CD14-positive monocyte (primary cell): ENCODE data around the gene CCDC178. TPM values are rescaled to one million over a fixed set of nuclear protein-coding genes. Genes with fewer than 3 reads are reported as not detected.

Experiments used
- DNase-seq, 3 donors: peaks; one replicate each; pipeline ENCODE4 v3.0.0-alpha.2; 2011 to 2022
- H2AFZ ChIP-seq: 2 replicates; pipeline ENCODE4 v1.6.0; 2012; ENCODE audit warnings: mild to moderate bottlenecking, low read depth, low read length, inconsistent platforms; ENCODE audit not compliant: insufficient read depth, poor library complexity, severe bottlenecking
- H3K27ac ChIP-seq, 2 donors: 1 replicate in 1 of 2; 2 replicates in 1 of 2; pipeline ENCODE4 v1.5.1; 2012 to 2013; ENCODE audit warnings: low read length in 2 of 2, control low read depth in 1 of 2, inconsistent platforms in 1 of 2, low read depth in 1 of 2, mild to moderate bottlenecking in 1 of 2
- H3K27me3 ChIP-seq, 2 donors: one replicate each; pipeline versions ENCODE4 v1.6.0 to v1.6.1; 2011 to 2013; ENCODE audit warnings: low read length in 2 of 2; ENCODE audit not compliant: control insufficient read depth in 2 of 2, insufficient read depth in 2 of 2
- H3K36me3 ChIP-seq, 2 donors: replicated peaks in 1 of 2; 1 replicate in 1 of 2; 2 replicates in 1 of 2; pipeline versions ENCODE4 v1.5.1 to v1.6.1; 2012 to 2013; ENCODE audit warnings: low read length in 2 of 2, control low read depth in 1 of 2, inconsistent platforms in 1 of 2, mild to moderate bottlenecking in 1 of 2; ENCODE audit not compliant: insufficient read depth in 2 of 2, control insufficient read depth in 1 of 2
- H3K4me1 ChIP-seq, 2 donors: 1 replicate in 1 of 2; 2 replicates in 1 of 2; pipeline versions ENCODE4 v1.5.1 to v1.6.1; 2012 to 2013; ENCODE audit warnings: low read length in 2 of 2, control low read depth in 1 of 2, inconsistent platforms in 1 of 2, mild to moderate bottlenecking in 1 of 2, moderate library complexity in 1 of 2; ENCODE audit not compliant: insufficient read depth in 2 of 2, control insufficient read depth in 1 of 2
- H3K4me2 ChIP-seq: replicated peaks from 2 replicates; pipeline ENCODE3; 2012; ENCODE audit warnings: low read length, moderate library complexity, mild to moderate bottlenecking; ENCODE audit not compliant: poor library complexity, severe bottlenecking; ENCODE audit errors: extremely low read depth
- H3K4me3 ChIP-seq, 3 experiments: fragments of 200-600 bp in 1 of 3; sonication (generic) in 1 of 3; replicated peaks in 1 of 3; 1 replicate in 2 of 3; 2 replicates in 1 of 3; pipeline ENCODE4 v1.5.1; 2011 to 2013; ENCODE audit warnings: low read length in 3 of 3, mild to moderate bottlenecking in 3 of 3, control low read depth in 2 of 3, low read depth in 2 of 3, inconsistent platforms in 1 of 3, moderate library complexity in 1 of 3
- H3K79me2 ChIP-seq: 2 replicates; pipeline ENCODE4 v1.6.0; 2012; ENCODE audit warnings: mild to moderate bottlenecking, control low read depth, inconsistent platforms, low read length, moderate library complexity; ENCODE audit not compliant: insufficient read depth
- H3K9ac ChIP-seq: 2 replicates; pipeline ENCODE4 v1.6.0; 2017; ENCODE audit warnings: low read length, mild to moderate bottlenecking; ENCODE audit not compliant: insufficient read depth, poor library complexity, severe bottlenecking
- H3K9me3 ChIP-seq, 2 donors: replicated peaks in 1 of 2; 1 replicate in 1 of 2; 2 replicates in 1 of 2; pipeline versions ENCODE4 v1.5.1 to v1.6.1; 2012 to 2013; ENCODE audit warnings: low read length in 2 of 2, control low read depth in 1 of 2; ENCODE audit not compliant: control insufficient read depth in 1 of 2, insufficient read depth in 1 of 2
- H4K20me1 ChIP-seq: 2 replicates; pipeline ENCODE4 v1.6.0; 2012; ENCODE audit warnings: mild to moderate bottlenecking, low read length, control low read depth, moderate library complexity; ENCODE audit not compliant: insufficient read depth
- H3K27ac Mint-ChIP-seq, 7 donors: one replicate each; pipeline ENCODE4 v1.8.0; 2020; ENCODE audit warnings: mild to moderate bottlenecking in 7 of 7, mixed read lengths in 7 of 7, moderate library complexity in 6 of 7, inconsistent platforms in 2 of 7
- H3K27me3 Mint-ChIP-seq, 3 donors: one replicate each; pipeline ENCODE4 v1.8.0; 2021 to 2022; ENCODE audit warnings: low read depth in 3 of 3, mild to moderate bottlenecking in 3 of 3, mixed read lengths in 3 of 3, moderate library complexity in 3 of 3, inconsistent platforms in 1 of 3
- H3K36me3 Mint-ChIP-seq, 2 donors: one replicate each; pipeline ENCODE4 v1.8.0; 2020; ENCODE audit warnings: mixed read lengths in 2 of 2, inconsistent platforms in 1 of 2, mild to moderate bottlenecking in 1 of 2
- H3K4me1 Mint-ChIP-seq: one replicate; pipeline ENCODE4 v1.8.0; 2020; ENCODE audit warnings: mild to moderate bottlenecking, mixed read lengths
- H3K4me3 Mint-ChIP-seq, 2 donors: one replicate each; pipeline ENCODE4 v1.8.0; 2020; ENCODE audit warnings: mild to moderate bottlenecking in 2 of 2, mixed read lengths in 2 of 2, moderate library complexity in 1 of 2
- H3K9me3 Mint-ChIP-seq, 7 donors: one replicate each; pipeline ENCODE4 v1.8.0; 2020 to 2022; ENCODE audit warnings: mixed read lengths in 7 of 7, mild to moderate bottlenecking in 6 of 7, moderate library complexity in 6 of 7, inconsistent platforms in 2 of 7
- WGBS: methylation state at CpG from one replicate; pipeline ENCODE4 v1.1.5; 2013; ENCODE audit warnings: missing lambda C conversion rate; ENCODE audit not compliant: insufficient coverage; 5-methylcytosine and 5-hydroxymethylcytosine counted together
- intact Hi-C, 2 donors: fragments of 100-400 bp; cut with micrococcal nuclease; formaldehyde crosslinking; loops; one replicate each; pipeline versions ENCODE4 v1.15.0 to v1.15.1; 2023
- polyA plus RNA-seq, 3 donors: library from polyadenylated mRNA; depleted of rRNA in 1 of 3; unstranded in 2 of 3; stranded (reverse) in 1 of 3; fragments of 300-500 nt in 2 of 3; fragments of >200 nt in 1 of 3; fragmentation: Illumina TruSeq in 2 of 3; gene quantifications; 1 replicate in 2 of 3; 2 replicates in 1 of 3; pipeline ENCODE4 v1.2.3, GENCODE V29; 2012 to 2021
- TF ChIP-seq, protein P1 (sequence below): fragments of 200-600 bp; IDR thresholded peaks from one replicate; pipeline ENCODE4 v1.8.0; 2022; ENCODE audit warnings: antibody characterized with exemption, mild to moderate bottlenecking

The CCDC178 gene
- polyA plus RNA-seq, 3 donors = not detected

- Mint-ChIP-seq H3K36me3 (no peaks in the 10 kb centered on the region), H3K9me3 (peaks cover 0 to 2% (median 1%) of the 10 kb centered on the region in 7 donors), H3K27me3 (no peaks in the 10 kb centered on the region), H3K27ac (no peak overlapping the region), H3K4me3 (no peak overlapping the region), H3K4me1 (no peaks in the 10 kb centered on the region)
- H3K79me2 ChIP-seq = no peaks in the 10 kb centered on the region
- H3K4me2 ChIP-seq = no peak overlapping the region
- H3K27me3 ChIP-seq = no peaks in the 10 kb centered on the region
- WGBS = no CpG with 5 or more reads among the region's 2 CpGs
- H3K9me3 ChIP-seq = no peaks in the 10 kb centered on the region
- no peak overlapping the region for H2AFZ ChIP-seq
- H3K9ac ChIP-seq = no peak overlapping the region
- TF ChIP-seq, protein P1, sequence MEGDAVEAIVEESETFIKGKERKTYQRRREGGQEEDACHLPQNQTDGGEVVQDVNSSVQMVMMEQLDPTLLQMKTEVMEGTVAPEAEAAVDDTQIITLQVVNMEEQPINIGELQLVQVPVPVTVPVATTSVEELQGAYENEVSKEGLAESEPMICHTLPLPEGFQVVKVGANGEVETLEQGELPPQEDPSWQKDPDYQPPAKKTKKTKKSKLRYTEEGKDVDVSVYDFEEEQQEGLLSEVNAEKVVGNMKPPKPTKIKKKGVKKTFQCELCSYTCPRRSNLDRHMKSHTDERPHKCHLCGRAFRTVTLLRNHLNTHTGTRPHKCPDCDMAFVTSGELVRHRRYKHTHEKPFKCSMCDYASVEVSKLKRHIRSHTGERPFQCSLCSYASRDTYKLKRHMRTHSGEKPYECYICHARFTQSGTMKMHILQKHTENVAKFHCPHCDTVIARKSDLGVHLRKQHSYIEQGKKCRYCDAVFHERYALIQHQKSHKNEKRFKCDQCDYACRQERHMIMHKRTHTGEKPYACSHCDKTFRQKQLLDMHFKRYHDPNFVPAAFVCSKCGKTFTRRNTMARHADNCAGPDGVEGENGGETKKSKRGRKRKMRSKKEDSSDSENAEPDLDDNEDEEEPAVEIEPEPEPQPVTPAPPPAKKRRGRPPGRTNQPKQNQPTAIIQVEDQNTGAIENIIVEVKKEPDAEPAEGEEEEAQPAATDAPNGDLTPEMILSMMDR = no peak
- H3K4me1 ChIP-seq = no peaks in the 10 kb centered on the region
- no peak overlapping the region for H3K4me3 ChIP-seq
- no peak overlapping the region for H3K27ac ChIP-seq
- intact Hi-C loops = no loop called here
- no peak for DNase-seq
- H3K36me3 ChIP-seq = no peaks in the 10 kb centered on the region
- no peaks in the 10 kb centered on the region for H4K20me1 ChIP-seq
These were observed 472.3 kb downstream of the CCDC178 start for GRCh38 chr18:32968248-32968647.

DNA sequence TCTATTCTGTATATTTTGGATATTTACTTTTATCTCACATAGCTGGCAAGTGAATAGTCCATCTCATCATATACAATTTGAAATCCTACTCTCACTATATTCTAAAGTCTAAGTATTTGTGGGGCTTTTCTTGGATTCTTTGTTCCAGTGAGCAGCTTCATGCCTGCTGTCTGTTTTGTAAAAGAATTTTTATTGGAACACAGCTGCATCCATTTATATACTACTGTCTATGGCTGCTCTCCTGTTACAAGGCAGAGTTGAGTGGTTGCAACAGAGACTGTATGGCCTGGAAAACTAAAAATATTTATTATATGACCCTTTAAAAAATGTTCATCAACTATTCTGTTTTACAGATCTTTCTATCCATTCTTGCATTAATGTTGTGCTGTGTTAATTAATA is 474.4 kb downstream of the CCDC178 start:
- DNase-seq = no peak
- H4K20me1 ChIP-seq = no peaks in the 10 kb centered on the region
- H3K27ac ChIP-seq = no peak overlapping the region
- H3K79me2 ChIP-seq = no peaks in the 10 kb centered on the region
- H3K4me3 Mint-ChIP-seq = no peak overlapping the region
- H3K4me1 ChIP-seq = no peaks in the 10 kb centered on the region
- no peak overlapping the region for H2AFZ ChIP-seq
- intact Hi-C loops = no loop called here
- H3K9ac ChIP-seq = no peak overlapping the region
- no peak overlapping the region for H3K4me2 ChIP-seq
- TF ChIP-seq, protein P1 = no peak
- H3K4me1 Mint-ChIP-seq = no peaks in the 10 kb centered on the region
- H3K9me3 Mint-ChIP-seq = peaks cover 0 to 2% (median under 1%) of the 10 kb centered on the region in 7 donors
- no peaks in the 10 kb centered on the region for H3K36me3 ChIP-seq
- H3K27me3 Mint-ChIP-seq = no peaks in the 10 kb centered on the region
- H3K9me3 ChIP-seq = no peaks in the 10 kb centered on the region
- no peaks in the 10 kb centered on the region for H3K36me3 Mint-ChIP-seq
- H3K27me3 ChIP-seq = no peaks in the 10 kb centered on the region
- H3K4me3 ChIP-seq = no peak overlapping the region
- H3K27ac Mint-ChIP-seq = no peak overlapping the region
